Fibroblast of skin of right quadriceps (primary cell): Measurements from ENCODE around the gene TASP1.
"Not testable (repeated sequence)": the region's sequence is repeated elsewhere in the genome, so short reads cannot be mapped to it uniquely, and the experiment has no call there.

Source experiments
- DNase-seq: peaks from one replicate; pipeline ENCODE4 v3.0.0-alpha.2; 2013

The TASP1 gene, protein sequence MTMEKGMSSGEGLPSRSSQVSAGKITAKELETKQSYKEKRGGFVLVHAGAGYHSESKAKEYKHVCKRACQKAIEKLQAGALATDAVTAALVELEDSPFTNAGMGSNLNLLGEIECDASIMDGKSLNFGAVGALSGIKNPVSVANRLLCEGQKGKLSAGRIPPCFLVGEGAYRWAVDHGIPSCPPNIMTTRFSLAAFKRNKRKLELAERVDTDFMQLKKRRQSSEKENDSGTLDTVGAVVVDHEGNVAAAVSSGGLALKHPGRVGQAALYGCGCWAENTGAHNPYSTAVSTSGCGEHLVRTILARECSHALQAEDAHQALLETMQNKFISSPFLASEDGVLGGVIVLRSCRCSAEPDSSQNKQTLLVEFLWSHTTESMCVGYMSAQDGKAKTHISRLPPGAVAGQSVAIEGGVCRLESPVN

DNA sequence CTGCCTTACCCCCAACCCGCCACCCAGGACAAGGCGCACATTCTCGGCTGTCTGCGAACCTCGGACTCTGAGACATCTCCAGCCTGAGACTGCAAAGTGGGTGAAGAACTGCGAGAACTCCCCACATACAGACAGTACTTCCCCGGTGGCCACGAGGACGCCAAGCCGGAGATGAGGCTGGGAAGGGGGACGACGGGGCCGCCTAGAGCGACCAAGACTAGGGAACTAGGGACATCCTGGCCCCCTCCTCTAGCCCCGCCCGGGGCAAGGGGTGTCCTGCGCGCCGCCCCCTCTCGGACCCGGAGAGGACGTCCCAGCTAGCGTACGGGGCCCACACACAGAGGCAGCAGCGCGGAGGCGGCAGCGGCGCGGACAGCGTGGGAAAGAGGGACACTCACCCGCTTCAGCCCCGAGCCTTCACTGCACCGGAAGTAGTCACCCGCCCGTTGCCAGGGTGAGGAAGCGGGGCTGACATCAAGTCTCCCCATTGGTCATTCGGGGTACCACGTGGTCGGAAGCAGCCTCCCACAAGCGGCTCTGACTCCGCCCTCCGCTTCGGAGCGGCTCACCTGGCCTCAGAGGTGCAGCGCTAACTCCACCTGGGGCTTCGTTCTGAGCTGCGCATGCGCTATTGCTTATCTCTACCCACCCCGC, at the start of gene TASP1:
TSS of gene TASP1 (minus strand) at position 437 of the 654 bp plus-strand sequence. CDS start 8,854 bp downstream, outside the sequence.
- DNase-seq = peak; percentile 91

DNA sequence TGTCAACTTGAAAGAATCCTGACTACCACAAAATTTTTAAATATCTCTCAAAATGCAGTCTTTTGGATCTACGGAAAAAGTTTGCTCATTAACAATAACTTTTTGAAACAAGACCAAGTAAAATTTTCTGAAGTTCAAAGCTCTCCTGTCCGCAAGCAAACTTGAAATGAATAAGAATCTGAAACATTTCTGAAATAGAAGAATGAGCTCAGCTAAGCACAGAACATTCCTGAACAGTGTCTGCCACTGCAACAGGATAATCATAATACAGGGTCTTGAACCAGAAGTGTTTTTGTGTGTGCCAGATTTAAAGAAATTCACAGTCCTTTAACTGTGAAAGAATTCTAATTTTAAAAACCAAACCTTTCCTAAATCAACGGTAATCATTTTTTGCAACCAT, 49.1 kb upstream of the TASP1 start:
- no peak for DNase-seq

DNA sequence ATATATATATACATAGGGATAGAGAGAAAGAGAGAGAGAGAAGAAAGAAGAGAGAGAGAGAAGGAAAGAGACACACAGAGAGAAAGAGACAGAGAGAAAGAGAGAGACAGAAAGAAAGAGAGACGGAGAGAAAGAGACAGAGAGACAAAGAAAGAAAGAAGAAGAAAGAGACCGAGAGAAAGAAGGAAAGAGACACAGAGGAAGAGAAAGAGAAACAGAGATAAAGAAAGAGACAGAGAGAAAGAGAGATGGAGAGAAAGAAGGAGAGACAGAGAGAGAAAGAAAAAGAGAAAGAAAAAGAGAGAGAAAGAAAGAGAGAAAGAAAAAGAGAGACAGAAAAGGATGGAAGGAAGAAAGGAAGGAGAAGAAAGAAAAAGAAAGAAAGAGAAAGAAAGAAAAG, 46.9 kb upstream of the TASP1 start:
- no peak for DNase-seq

DNA sequence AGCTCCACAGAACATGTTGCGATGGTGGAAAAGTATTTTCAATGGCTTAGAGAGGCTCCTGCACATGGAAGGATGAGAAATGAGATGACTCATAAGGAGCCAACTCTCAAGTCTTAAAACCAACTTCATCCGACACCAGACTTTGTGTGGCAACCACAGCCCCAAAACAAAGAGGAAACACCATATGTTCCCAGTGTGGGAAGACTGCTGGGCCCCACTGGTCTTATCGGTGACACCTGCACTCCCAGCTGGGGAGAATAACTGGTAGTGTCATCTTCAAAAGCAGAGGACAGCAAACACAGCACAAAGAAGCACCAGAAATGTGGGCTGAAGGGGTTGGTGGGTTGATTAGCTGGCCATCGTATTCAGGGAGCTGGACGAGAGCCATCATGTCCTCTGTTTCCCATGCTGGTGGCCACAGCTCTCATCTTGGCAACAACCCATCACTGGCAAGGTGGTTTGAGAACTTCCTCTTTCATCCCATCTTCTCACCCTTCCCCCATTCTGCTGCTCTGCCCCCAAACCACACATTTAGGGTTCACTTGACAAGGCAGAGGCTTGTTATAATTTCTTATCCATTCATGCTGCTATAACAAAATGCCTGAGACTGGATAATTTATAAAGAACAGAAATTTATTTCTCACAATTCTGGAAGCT, 46.0 kb upstream of the TASP1 start:
- no peak for DNase-seq

DNA sequence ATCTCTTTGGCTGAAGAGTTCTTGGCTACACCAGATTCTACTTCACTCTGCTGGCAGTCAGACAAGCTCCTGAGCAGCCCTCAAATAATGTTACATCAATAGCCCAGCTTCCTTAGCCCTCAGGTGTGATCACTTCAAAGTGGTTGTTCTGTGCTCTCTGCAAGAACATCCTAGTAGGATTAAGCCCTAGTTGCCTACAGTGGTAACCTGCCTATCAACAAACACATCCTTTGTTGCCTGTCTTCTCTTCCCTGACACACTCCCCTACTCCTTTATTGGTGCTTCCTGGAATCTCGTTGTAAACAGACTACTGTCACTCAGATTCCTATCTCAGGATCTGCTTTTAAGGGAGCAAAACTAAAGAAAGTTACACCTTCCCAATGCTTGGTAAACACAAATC, 45.1 kb upstream of the TASP1 start:
- DNase-seq = no peak

DNA sequence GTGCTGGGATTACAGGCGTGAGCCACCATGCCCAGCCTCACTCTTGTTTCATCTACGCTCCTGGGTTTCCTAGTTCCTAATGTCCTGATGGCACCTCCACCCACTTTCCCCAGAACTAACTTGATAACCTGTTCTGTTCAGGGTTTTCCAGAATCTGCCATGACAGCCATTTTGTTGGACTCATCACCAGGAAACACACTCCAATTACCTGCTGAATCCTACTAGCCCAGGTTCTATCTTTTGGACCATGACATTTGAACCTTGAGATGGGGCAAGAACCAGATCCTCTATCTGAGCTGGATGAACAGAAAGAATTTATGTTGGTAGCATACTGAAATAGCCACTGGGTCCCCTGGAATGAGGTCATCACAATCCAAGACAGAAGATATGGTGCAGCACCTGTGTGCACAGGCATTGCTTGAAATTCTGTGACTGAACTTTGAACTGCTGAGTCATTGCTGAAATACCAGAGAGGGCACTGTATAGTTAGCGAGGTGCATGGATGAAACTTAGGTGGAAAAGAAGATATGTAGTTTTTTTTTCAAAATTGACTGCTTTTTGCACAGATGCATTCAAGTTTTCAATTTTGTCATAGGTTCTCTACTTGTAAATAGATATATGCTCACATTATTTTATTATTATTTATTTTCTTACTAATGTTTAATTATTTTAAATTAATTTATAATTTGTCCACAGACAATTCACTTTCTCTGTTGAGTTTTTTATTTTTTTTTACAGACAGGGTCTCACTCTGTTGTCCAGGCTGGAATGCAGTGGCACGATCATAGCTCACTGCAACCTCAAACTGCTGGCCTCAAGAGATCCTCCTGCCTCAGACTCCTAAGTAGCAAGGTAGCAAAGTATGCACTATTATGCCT, 42.8 kb upstream of the TASP1 start:
- DNase-seq = no peak

DNA sequence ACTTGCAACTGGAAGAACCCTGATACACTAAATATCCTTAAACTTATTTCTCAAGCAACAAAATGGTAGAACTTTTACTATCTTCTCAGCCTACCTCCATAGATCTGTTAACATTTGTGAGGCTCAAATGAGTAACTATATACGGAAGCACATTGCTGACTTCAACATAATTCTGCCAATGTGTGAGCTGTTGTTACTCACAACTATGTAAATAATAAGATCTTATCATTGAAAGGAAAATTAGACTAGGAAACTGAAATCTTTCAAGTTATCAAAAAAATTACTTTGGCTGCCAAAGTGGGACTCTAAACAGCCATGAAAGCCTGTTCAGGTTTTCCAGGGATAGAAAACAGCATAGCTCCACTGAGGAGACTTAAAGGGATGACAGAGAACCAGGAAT, 40.2 kb upstream of the TASP1 start:
- DNase-seq = no peak

DNA sequence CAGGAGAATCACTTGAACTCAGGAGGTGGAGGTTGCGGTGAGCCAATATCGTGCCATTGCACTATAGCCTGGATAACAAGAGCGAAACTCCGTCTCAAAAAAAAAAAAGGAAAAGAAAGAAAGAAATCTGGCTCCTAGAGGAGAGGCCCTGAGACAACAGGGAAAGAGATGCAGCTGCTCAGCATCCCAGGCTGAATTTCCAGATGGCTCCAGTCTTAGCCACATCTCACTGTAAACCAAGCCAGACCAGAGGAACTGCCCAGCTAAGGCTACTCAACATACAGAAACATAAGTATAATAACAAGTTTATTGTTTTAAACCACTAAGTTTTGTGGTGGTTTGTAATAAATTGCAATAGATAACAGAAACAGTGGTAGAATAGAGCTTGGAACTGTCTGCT, 38.5 kb upstream of the TASP1 start:
- no peak for DNase-seq

DNA sequence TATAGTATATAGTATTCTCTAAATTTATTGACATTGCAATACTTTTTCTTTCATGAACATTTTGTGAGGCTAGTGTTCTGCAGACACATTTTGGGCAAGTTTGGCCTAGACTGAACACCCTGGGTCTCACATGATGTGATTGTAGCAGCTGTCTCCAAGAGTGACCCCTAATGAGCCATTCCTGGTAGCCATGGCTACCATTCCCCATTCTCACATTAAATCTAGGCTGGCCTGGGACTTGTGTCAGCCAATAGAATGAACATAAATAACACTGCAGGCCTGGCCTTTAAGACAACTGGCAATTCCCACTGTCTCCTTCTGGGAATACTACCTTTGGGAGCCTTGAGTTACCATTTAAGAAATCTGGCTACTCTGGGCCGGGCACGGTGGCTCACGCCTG, 38.0 kb upstream of the TASP1 start:
- DNase-seq = no peak

DNA sequence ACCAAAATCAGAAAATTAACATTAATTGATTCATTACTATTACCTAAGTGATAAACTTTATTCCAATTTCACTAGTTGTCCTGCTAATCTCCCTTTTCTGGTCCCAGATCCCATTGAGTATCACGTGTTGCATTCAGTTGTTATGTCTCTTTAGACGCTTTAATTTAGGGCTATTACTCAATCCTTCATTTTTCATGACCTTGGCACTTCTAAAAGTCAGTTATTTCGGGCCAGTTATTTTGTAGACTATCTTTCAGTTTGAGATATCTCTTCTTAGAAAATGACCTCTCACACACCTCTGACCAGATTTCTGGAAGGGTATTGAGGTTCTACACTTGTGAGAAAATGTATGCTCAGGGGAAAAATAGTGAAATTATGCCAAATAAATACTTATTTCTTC, 34.0 kb upstream of the TASP1 start:
- no peak for DNase-seq

DNA sequence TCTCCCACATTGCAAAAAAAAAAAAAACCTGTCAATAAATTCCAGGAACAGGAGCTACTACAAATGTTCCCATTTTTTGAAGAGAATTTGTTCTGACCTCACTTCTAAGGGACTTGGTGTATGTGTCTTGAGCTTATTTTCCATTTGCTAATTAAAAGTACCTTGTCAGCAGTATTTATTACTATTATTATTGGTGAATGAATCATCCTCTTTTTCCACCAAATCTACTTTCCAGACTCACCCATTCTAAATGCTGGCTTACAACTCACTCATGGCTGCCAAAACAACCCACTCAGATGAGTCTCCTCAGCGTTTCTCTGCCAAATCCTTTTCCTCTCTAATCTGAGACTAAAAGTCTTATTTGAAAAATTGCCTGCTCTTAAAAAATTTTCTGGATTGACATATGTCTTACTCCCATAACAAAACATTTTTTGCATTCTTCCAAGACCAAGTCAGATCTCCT, 33.2 kb upstream of the TASP1 start:
- peak; percentile 70 for DNase-seq

DNA sequence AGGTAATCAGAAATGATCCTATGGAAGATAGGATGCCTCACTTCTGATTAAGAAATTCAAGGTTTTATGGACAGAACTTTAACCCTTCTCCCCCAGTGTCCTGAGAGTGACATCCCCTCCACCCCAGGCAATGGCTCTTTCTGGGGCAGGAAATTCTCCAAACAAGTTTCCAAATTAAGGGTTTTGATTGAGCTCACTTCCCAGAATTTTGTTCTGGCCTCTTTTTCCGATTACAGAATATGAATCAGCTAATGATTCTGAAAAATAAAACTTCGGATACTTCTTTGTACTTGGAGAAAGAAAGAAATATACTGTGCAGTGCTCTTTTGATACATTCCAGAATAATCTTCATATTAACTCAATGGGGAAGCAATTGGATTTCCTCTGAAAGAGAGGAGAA, 32.8 kb upstream of the TASP1 start:
- DNase-seq = no peak

DNA sequence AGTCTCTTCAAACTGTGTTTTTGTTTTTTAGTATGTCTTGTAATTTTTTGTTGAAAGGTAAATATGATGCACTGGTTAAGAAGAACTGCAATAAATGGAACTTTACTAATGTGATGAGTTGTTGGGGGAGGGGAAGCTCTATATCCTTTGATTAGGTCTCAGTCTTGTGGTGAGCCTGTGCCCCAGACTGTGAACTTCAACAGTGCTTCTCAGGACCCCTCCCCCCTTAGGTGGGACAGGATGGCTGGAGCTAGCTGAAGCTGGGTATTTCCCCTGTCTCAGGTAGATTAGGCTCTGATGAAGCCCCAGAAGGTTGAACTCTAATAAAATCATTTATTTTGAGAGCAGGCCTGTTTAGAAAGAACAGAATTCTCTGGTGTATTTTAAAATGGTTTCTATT, 31.4 kb upstream of the TASP1 start:
- no peak for DNase-seq

DNA sequence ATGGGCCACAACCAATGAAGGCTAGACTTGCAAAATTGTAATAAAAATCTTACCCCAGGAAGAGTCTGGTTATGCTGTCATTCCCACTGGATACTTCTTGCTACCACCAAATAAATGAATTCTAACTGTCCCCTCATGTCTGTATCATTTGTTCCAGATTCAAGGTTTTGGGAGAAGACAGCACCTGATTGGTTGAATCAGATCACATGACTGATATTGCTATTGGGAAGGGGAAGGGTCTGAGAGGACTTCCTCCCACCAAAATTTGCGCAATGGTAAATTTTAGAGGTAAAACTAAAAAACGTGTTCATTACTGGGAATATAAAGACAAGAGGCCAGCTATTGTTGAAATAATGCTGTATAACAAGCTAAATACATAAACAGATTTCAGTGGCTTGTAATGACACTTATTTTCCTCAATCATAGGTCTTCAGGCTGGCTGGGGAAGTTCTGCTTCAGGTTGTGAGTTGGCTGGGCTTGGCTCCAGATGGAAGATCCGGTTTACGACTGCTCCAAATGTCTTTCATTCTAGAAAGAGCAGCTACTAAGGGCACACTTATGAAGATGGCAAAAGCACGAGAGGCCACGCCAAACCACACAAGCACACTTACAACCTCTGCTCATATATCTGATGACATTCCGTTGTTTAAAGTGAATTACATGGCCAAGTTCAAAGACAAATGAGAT, 27.1 kb upstream of the TASP1 start:
- DNase-seq = no peak

DNA sequence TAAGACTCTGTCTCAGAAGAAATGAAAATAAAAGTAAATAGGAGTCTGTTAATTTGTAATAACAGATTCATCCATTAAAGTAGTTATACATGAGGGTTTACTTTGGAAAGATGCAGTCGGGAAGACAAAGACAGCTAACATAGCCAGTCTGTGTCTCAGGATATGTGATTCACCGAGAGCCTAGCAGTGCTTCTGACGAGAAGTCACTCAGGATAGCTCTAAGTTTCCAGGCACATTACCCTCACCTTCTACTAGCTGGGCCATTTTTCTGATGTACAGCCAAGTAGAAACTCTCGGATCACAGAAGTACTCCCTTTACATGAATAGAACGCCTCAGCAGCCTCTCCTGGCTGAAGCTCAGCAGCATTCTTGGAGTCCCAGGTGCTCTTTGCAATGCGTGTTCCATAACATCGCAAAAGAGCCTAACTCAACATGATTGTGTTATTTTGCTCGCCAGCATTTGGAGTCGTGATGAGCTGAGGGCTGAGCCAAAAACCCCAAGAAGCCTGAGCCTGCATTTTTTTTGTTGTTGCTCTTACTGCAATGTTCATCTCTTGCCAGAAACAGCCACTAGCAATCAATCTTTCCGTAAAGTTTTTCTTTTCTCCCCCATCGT, 22.4 kb upstream of the TASP1 start:
- DNase-seq = no peak

DNA sequence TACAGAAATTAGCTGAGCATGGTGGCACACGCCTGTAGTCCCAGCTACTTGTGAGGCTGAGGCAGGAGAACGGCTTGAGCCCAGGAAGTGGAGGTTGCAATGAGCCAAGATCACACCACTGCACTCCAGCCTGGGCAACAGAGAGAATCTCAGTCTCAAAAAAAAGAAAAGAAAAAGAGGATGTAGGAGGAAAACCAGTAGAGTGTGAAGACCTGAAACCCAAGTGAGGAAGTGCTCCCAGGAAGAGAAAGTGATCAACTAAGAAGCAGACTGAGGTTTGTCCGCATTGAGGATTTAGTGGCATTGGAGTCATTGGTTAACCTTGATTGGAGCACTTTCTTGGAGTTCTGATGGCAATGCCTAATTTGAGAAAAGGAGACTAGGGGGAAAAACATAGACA, 20.6 kb upstream of the TASP1 start:
- no peak for DNase-seq

DNA sequence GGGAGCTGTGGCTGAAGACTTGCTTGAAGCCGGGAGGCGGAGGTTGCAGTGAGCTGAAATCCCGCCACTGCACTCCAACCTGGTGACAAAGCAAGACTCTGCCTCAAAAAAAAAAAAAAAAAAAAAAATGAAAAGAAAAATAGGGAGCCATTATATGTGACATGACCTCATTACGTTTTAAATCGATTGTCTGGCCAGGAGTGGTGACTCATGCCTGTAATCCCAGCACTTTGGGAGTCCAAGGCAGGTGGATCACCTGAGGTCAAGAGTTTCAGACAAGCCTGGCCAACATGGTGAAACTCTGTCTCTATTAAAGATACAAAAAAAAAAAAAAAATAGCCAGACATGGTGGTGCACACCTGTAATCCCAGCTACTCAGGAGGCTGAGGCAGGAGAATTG, 19.3 kb upstream of the TASP1 start:
- not testable (repeated sequence) for DNase-seq

DNA sequence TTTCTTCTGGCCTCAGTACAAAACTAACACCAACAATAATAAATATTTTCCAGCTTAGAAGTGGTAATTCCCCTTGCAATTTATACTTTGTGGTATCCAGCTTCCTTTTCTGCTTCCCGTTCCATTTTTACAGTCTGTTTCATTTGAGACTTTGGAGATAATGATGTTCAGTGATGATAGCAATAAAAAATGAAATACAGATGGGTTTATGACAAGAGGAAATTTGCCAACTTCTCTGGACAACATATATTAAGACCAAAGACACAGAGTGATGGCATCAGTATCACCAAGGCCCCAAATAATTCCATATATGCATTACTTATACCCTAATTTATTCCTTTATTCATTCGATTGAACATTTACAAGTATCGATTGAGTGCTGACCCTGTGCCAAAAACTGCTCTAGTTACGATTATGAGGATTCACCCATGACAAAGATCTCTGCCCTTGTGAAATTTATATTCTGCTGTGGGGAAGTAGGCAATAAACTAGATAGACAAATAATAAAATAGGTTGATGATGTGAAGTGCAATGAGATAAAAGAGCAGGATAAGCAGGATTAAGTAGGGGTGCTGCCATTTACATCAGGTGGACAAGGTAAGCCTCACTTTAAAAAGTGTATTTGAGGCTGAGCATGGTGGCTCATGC, 18.1 kb upstream of the TASP1 start:
- DNase-seq = no peak

DNA sequence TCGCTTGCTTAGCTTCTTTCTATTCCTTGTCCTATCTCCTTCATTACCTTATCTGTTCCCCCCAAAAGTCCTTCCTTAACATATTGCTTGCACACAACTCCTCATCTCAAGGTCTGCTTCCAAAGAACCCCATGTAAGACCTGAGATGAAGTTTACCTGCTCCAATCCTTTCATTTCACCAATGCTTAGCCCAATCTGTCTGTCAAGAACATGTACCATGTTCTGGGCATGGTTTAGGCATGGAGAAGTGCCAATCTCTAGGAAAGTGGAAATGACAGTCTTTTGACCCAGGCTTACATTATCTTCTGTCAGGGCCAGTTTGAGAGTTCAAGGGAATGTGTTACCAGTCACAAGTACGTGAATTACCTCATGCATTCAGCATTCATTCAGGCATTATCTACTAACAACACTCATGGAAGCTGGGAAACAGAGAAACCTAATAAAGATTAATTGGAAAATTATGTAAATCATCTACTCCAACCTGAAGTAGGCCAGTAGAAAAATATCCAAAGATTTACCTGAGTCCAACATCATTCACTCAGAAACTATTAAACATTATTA, 15.8 kb upstream of the TASP1 start:
- no peak for DNase-seq

DNA sequence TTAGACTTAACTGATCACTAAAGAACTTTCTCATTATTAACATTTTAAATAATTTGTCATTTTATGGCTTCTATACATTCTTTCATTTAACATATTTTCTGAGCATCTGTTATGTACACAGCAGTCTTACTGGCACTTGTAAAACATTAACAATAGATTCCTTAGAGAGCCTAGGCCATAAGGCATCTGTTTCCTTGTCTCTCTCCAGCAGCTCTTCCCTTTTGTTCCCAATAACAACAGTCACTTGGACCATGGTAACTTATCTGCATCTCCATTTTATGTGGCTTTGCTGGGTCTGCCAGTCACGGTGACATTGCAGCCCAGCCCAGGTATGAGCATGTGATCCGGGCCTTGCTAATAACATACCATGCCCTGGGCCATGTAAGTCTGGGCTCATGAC, 11.7 kb upstream of the TASP1 start:
- DNase-seq = no peak
